Suprapubic skin (tissue), 4 donors: Measurements from ENCODE around the gene GRIK4. TPM values are rescaled to one million over a fixed set of nuclear protein-coding genes. Genes with fewer than 3 reads are reported as not detected.

Source experiments
- DNase-seq, 2 donors: peaks; one replicate each; pipeline ENCODE4 v3.0.0-alpha.2; 2019; ENCODE audit warnings: low spot score in 2 of 2
- H3K27ac ChIP-seq: fragments of 200-600 bp; sonication (generic); one replicate; pipeline ENCODE4 v1.5.1; 2019
- H3K27me3 ChIP-seq: fragments of 200-600 bp; sonication (generic); one replicate; pipeline ENCODE4 v1.5.1; 2019
- H3K36me3 ChIP-seq: fragments of 200-600 bp; sonication (generic); one replicate; pipeline ENCODE4 v1.5.1; 2019
- H3K4me1 ChIP-seq: fragments of 200-600 bp; sonication (generic); one replicate; pipeline ENCODE4 v1.5.1; 2019
- H3K4me3 ChIP-seq: fragments of 200-600 bp; sonication (generic); one replicate; pipeline ENCODE4 v1.5.1; 2019; ENCODE audit warnings: mild to moderate bottlenecking
- H3K9me3 ChIP-seq: fragments of 200-600 bp; sonication (generic); one replicate; pipeline ENCODE4 v1.5.1; 2019
- EP300 ChIP-seq: sonication (generic); formaldehyde crosslinking; IDR thresholded peaks from one replicate; pipeline ENCODE4 v1.6.1; 2017; ENCODE audit warnings: antibody characterized with exemption
- POLR2A ChIP-seq, 2 donors: fragments of 450-650 bp; IDR thresholded peaks; one replicate each; pipeline ENCODE4 v1.6.1; 2017; ENCODE audit warnings: antibody characterized with exemption in 2 of 2, mild to moderate bottlenecking in 2 of 2, moderate library complexity in 2 of 2
- POLR2AphosphoS5 ChIP-seq, 3 donors: sonication (generic); formaldehyde crosslinking; IDR thresholded peaks; one replicate each; pipeline ENCODE4 v1.6.1; 2017; ENCODE audit warnings: antibody characterized with exemption in 3 of 3
- WGBS: methylation state at CpG from one replicate; pipeline ENCODE4 v1.1.5; 2018; 5-methylcytosine and 5-hydroxymethylcytosine counted together
- total RNA-seq, 4 donors: library from RNA; depleted of rRNA; stranded (reverse); fragments of >200 nt; gene quantifications; one replicate each; pipeline ENCODE4 v1.1.0, GENCODE V29; 2016
- TF ChIP-seq, protein P1 (sequence below), 2 donors: fragments of 200-600 bp in 1 of 2; fragments of 450-650 bp in 1 of 2; sonication (generic) in 1 of 2; IDR thresholded peaks; one replicate each; pipeline ENCODE4 v1.5.1; 2016 to 2019; ENCODE audit warnings: antibody characterized with exemption in 2 of 2, mild to moderate bottlenecking in 1 of 2, moderate library complexity in 1 of 2

Gene GRIK4
- total RNA-seq, 4 donors from 2014 or later, result 0.24 TPM; not detected in 3

DNA sequence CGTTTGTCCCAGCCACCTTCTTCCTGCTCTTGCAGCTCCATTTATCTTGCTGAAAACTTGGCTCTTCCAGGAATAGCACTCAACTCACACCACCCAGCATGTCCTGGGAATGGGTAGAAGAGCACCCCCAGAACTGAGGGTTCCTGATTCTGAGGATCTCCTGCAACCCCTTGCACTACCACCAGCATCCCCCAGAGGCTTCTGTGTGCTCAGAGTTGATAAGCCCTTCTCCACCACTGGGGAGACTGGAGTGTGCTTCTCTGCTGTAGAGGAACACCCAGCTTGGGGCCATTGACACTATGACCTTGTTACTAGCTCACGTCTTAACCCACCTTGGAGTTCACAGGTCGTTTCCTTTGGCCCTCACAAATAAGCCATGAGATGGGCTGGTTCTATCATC is 121.0 kb downstream of the GRIK4 start:
- Histone ChIP-seq H3K4me1 (peaks cover 7% of the 10 kb centered on the region), H3K9me3 (no peaks in the 10 kb centered on the region), H3K27me3 (peaks cover 11% of the 10 kb centered on the region), H3K4me3 (no peak overlapping the region), H3K27ac (no peak overlapping the region), H3K36me3 (no peaks in the 10 kb centered on the region)
- WGBS, result 93% methylated on average over 3 of the region's 3 CpGs
- no peak for DNase-seq
- TF ChIP-seq, protein P1, sequence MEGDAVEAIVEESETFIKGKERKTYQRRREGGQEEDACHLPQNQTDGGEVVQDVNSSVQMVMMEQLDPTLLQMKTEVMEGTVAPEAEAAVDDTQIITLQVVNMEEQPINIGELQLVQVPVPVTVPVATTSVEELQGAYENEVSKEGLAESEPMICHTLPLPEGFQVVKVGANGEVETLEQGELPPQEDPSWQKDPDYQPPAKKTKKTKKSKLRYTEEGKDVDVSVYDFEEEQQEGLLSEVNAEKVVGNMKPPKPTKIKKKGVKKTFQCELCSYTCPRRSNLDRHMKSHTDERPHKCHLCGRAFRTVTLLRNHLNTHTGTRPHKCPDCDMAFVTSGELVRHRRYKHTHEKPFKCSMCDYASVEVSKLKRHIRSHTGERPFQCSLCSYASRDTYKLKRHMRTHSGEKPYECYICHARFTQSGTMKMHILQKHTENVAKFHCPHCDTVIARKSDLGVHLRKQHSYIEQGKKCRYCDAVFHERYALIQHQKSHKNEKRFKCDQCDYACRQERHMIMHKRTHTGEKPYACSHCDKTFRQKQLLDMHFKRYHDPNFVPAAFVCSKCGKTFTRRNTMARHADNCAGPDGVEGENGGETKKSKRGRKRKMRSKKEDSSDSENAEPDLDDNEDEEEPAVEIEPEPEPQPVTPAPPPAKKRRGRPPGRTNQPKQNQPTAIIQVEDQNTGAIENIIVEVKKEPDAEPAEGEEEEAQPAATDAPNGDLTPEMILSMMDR (IDR thresholded peaks at IDR 0.05), result no peak
- TF ChIP-seq POLR2AphosphoS5 (IDR thresholded peaks at IDR 0.05), result no peak

DNA sequence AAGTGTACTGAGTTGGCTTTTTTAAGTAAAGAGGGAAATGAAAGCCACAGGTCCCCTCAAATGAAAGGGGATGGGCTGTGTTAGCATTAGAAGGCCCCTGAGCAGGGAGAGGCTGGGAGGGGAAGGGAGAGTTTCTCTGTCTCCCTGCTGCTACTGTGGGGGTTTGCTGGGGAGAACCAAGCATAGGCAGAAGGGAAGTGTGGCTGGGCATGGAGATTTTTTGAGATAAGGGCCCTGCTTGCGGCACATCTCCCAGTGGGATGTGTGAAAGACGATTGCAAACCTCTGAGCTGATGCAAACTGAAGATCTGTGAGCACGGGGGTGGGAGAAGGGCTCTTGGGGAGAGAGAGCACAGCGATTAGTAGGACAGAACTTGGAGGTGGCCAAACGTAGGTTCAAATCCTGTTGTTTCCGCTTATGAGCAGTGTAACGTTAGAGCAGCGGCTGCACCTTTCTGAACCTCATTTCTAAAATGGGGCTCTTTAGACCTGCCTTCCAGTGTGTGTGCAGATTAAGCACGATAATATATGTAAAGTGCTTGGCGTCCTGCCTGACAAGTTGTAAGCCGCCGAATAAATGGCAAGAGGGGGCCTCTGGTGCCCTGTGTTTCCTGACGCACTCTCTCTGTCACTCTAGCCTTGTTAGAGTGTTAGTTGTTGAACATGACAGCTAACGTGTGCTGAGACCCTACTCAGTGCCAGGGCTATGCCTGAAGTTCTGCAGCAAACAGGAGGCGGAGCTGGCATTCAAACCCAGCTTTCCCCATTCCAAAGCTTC is 122.3 kb downstream of the GRIK4 start:
- Histone ChIP-seq H3K4me1 (peaks cover 7% of the 10 kb centered on the region), H3K9me3 (no peaks in the 10 kb centered on the region), H3K27ac (no peak overlapping the region), H3K4me3 (no peak overlapping the region), H3K36me3 (no peaks in the 10 kb centered on the region), H3K27me3 (peaks cover 13% of the 10 kb centered on the region)
- DNase-seq, result no peak
- TF ChIP-seq POLR2AphosphoS5 (IDR thresholded peaks at IDR 0.05), result no peak
- no peak for TF ChIP-seq EP300
- TF ChIP-seq POLR2A (IDR thresholded peaks at IDR 0.05), result no peak
- TF ChIP-seq, protein P1 (IDR thresholded peaks at IDR 0.05), result no peak
- 55% methylated on average over 14 of the region's 15 CpGs for WGBS

DNA sequence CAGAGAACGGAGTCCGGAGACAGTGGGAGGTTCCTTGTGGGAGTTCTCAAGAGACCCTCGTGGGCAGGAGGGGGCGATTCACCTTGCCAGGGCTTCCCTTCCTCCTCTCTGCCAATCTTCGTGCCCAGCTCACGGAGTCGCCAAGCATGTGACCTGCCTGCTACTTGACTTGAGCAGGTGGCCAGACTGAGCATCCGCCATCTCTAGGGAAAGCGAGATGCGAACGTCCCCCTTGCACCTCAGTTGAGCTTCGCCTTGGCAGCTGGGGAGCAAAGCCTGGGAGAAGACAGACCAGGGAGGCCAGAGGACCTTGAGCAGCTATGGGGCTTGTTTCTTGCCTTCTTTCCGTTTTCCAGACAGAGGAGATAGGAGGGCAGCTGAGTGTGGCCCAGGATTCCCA is 123.2 kb downstream of the GRIK4 start:
- TF ChIP-seq, protein P1 (IDR thresholded peaks at IDR 0.05), result no peak
- TF ChIP-seq POLR2A (IDR thresholded peaks at IDR 0.05) (no peak), EP300 (no peak), POLR2AphosphoS5 (IDR thresholded peaks at IDR 0.05) (no peak)
- no peaks in the 10 kb centered on the region for H3K36me3 ChIP-seq
- peaks cover 13% of the 10 kb centered on the region for H3K27me3 ChIP-seq
- peaks cover 7% of the 10 kb centered on the region for H3K4me1 ChIP-seq
- DNase-seq, result no peak
- H3K27ac ChIP-seq, result no peak overlapping the region
- no peak overlapping the region for H3K4me3 ChIP-seq
- 80% methylated on average over 11 of the region's 13 CpGs for WGBS
- no peaks in the 10 kb centered on the region for H3K9me3 ChIP-seq

DNA sequence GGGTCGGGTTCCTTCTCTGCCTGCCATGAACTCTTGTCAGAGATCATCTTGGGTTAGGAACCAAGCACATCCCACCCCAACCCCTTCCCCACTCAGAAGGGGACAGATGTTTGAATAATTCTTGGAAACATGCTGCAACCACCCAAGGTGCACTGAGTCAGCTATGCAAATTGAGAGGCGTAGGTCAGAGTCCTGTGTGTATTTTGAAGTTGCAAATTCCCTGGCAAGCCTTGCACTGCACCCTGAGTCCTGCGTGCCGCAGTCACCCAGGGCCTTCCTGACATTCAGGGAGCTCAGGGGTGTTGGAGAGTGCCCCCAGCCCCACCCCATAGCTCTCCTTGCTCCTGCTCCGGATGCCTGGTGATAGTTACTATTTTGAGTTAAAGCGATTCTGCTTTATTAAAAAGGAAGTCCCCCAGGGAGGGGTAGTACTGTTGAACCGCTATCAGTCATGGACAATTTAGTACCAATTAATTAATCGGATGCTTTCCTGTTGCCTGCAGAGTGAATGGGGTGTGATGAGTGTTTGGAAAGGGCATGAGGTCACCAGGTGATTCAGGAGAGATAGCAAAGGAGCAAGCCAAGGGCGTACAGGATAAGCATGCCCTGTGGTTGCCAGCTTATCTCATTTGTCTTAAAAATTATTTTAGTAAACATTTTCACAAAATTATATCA is 123.7 kb downstream of the GRIK4 start:
- no peaks in the 10 kb centered on the region for H3K9me3 ChIP-seq
- peaks cover 13% of the 10 kb centered on the region for H3K27me3 ChIP-seq
- no peak for DNase-seq
- H3K4me1 ChIP-seq, result peaks cover 7% of the 10 kb centered on the region
- H3K27ac ChIP-seq, result no peak overlapping the region
- TF ChIP-seq EP300 (no peak), POLR2A (IDR thresholded peaks at IDR 0.05) (no peak), POLR2AphosphoS5 (IDR thresholded peaks at IDR 0.05) (no peak)
- TF ChIP-seq, protein P1 (IDR thresholded peaks at IDR 0.05), result no peak
- H3K36me3 ChIP-seq, result no peaks in the 10 kb centered on the region
- 47% methylated on average over 9 of the region's 9 CpGs for WGBS
- H3K4me3 ChIP-seq, result no peak overlapping the region

DNA sequence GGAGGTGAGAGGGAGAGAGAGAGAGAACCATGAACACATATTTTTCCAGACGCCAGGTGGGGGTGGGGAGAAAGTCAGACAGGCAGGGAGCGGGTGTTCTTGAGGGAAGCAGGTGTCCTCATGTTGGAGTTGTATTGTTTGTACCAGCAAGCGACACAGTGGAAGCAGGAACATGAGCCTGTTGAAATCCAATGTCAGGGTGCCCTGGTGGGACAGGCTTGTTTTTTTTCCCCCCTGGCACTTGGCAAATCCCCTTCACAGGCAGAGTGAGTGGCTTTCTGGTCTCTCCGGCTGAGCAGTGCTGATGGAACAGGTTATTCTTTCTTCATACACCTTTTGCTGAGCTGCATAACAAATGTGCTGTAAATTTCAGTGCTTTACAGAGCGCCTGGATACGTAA is 125.6 kb downstream of the GRIK4 start:
- TF ChIP-seq, protein P1 (IDR thresholded peaks at IDR 0.05), result no peak
- no peak for TF ChIP-seq EP300
- no peak for TF ChIP-seq POLR2AphosphoS5 (IDR thresholded peaks at IDR 0.05)
- TF ChIP-seq POLR2A (IDR thresholded peaks at IDR 0.05), result no peak
- no peak overlapping the region for H3K4me3 ChIP-seq
- DNase-seq, result no peak
- no peak overlapping the region for H3K27ac ChIP-seq
- H3K9me3 ChIP-seq, result no peaks in the 10 kb centered on the region
- 70% methylated on average over 5 of the region's 6 CpGs for WGBS
- no peaks in the 10 kb centered on the region for H3K36me3 ChIP-seq
- peaks cover 7% of the 10 kb centered on the region for H3K4me1 ChIP-seq
- H3K27me3 ChIP-seq, result peaks cover 17% of the 10 kb centered on the region
